HepG2 (cell line): ENCODE data around the gene DDX39B. TPM values are rescaled to one million over a fixed set of nuclear protein-coding genes. Genes with fewer than 3 reads are reported as not detected.

Experiments
- BHLHE40 ChIP-seq: IDR thresholded peaks from 2 replicates; pipeline ENCODE4 v1.6.1; 2011; ENCODE audit warnings: low read length, improper control_type of control experiment
- ERF ChIP-seq: IDR thresholded peaks from 2 replicates; pipeline ENCODE4 v1.6.1; 2018; ENCODE audit warnings: missing biosample characterization, missing genetic modification reagents
- GABPB1 ChIP-seq: IDR thresholded peaks from 2 replicates; pipeline ENCODE4 v1.6.1; 2016; ENCODE audit warnings: mild to moderate bottlenecking, missing genetic modification reagents, moderate library complexity, missing compliant biosample characterization
- HMGXB4 ChIP-seq, 2 experiments: sonication (generic) in 1 of 2; formaldehyde crosslinking in 1 of 2; IDR thresholded peaks; 2 replicates each; pipeline versions ENCODE4 v1.4.0 to v1.6.1; 2018 to 2020; ENCODE audit warnings: missing genetic modification reagents in 2 of 2, borderline replicate concordance in 1 of 2, low read depth in 1 of 2, mild to moderate bottlenecking in 1 of 2, missing biosample characterization in 1 of 2
- IRF2 ChIP-seq: IDR thresholded peaks from 2 replicates; pipeline ENCODE4 v1.6.1; 2018; ENCODE audit warnings: missing genetic modification reagents, missing compliant biosample characterization
- KDM2A ChIP-seq: sonication (generic); formaldehyde crosslinking; IDR thresholded peaks from 2 replicates; pipeline ENCODE4 v1.4.0; 2020; ENCODE audit warnings: low read depth, missing genetic modification reagents, borderline replicate concordance
- KLF12 ChIP-seq: sonication (generic); formaldehyde crosslinking; IDR thresholded peaks from 2 replicates; pipeline ENCODE4 v1.4.0; 2020; ENCODE audit warnings: missing genetic modification reagents, borderline replicate concordance
- MYNN ChIP-seq: sonication (generic); formaldehyde crosslinking; IDR thresholded peaks from 2 replicates; pipeline ENCODE4 v1.4.0; 2020; ENCODE audit warnings: mild to moderate bottlenecking, low read depth, missing genetic modification reagents
- RBM22 ChIP-seq: fragments of 200-400 bp; formaldehyde crosslinking; optimal IDR thresholded peaks from 2 replicates; pipeline ENCODE3; 2017; ENCODE audit warnings: mild to moderate bottlenecking, low read length, moderate library complexity
- SKI ChIP-seq: fragments of 450-650 bp; IDR thresholded peaks from one replicate; pipeline ENCODE4 v1.6.1; 2018; ENCODE audit warnings: mild to moderate bottlenecking; ENCODE audit not compliant: partially characterized antibody
- SMC3 ChIP-seq: IDR thresholded peaks from 2 replicates; pipeline ENCODE4 v1.6.1; 2011; ENCODE audit warnings: low read length, improper control_type of control experiment
- STAG1 ChIP-seq: sonication (generic); formaldehyde crosslinking; IDR thresholded peaks from 2 replicates; pipeline ENCODE4 v1.4.0; 2020; ENCODE audit warnings: missing genetic modification reagents
- ZBTB20 ChIP-seq: sonication (generic); formaldehyde crosslinking; IDR thresholded peaks from 2 replicates; pipeline ENCODE4 v1.8.1; 2023; ENCODE audit warnings: missing genetic modification reagents, low read depth, mild to moderate bottlenecking, borderline replicate concordance
- ZBTB42 ChIP-seq: sonication (generic); formaldehyde crosslinking; IDR thresholded peaks from 2 replicates; pipeline ENCODE4 v1.5.0; 2020; ENCODE audit warnings: mild to moderate bottlenecking, missing genetic modification reagents
- ZNF124 ChIP-seq: sonication (generic); formaldehyde crosslinking; IDR thresholded peaks from 2 replicates; pipeline ENCODE4 v1.4.0; 2020; ENCODE audit warnings: missing genetic modification reagents
- ZNF232 ChIP-seq: sonication (generic); formaldehyde crosslinking; IDR thresholded peaks from 2 replicates; pipeline ENCODE4 v1.4.0; 2020; ENCODE audit warnings: missing genetic modification reagents, borderline replicate concordance
- ZNF33A ChIP-seq: sonication (generic); formaldehyde crosslinking; IDR thresholded peaks from 2 replicates; pipeline ENCODE4 v1.5.1; 2020; ENCODE audit warnings: missing genetic modification reagents, mild to moderate bottlenecking, moderate library complexity, borderline replicate concordance
- ZNF414 ChIP-seq: sonication (generic); formaldehyde crosslinking; IDR thresholded peaks from 2 replicates; pipeline ENCODE4 v1.5.0; 2020; ENCODE audit warnings: missing genetic modification reagents
- ZNF563 ChIP-seq: sonication (generic); formaldehyde crosslinking; IDR thresholded peaks from 2 replicates; pipeline ENCODE4 v1.8.0; 2022; ENCODE audit warnings: mild to moderate bottlenecking, moderate library complexity, missing genetic modification reagents
- ZNF768 ChIP-seq: sonication (generic); formaldehyde crosslinking; IDR thresholded peaks from 2 replicates; pipeline ENCODE4 v1.4.0; 2020; ENCODE audit warnings: missing genetic modification reagents
- ZNF772 ChIP-seq: sonication (generic); formaldehyde crosslinking; IDR thresholded peaks from 2 replicates; pipeline ENCODE4 v1.5.0; 2020; ENCODE audit warnings: mild to moderate bottlenecking, missing genetic modification reagents
- polyA plus RNA-seq, 8 experiments: library from polyadenylated mRNA; depleted of rRNA in 3 of 8; stranded (reverse) in 7 of 8; unstranded in 1 of 8; fragments of >200 nt; fragmentation: Illumina TruSeq in 4 of 8; extraction: Trizol in 4 of 8; gene quantifications; 2 replicates each; pipeline versions ENCODE4 v1.2.1 to v1.2.3, GENCODE V29; 2011 to 2016; ENCODE audit warnings: low read depth in 4 of 8, missing spikeins in 1 of 8, mixed read lengths in 1 of 8; ENCODE audit not compliant: insufficient read depth in 1 of 8
- total RNA-seq, 5 experiments: library from RNA; depleted of rRNA; stranded (reverse); fragments of >200 nt; fragmentation: Illumina TruSeq; extraction: Trizol; gene quantifications; 2 replicates each; pipeline ENCODE4 v1.2.3, GENCODE V29; 2016; ENCODE audit warnings: low read depth in 1 of 5
- TF ChIP-seq, protein P1 (sequence below): sonication (generic); formaldehyde crosslinking; IDR thresholded peaks from 2 replicates; pipeline ENCODE4 v1.4.0; 2020; ENCODE audit warnings: missing genetic modification reagents
- TF ChIP-seq, protein P2 (sequence below): sonication (generic); formaldehyde crosslinking; IDR thresholded peaks from 2 replicates; pipeline ENCODE4 v1.4.0; 2020; ENCODE audit warnings: mild to moderate bottlenecking, missing genetic modification reagents

Gene DDX39B
- total and polyA plus RNA-seq, 2 of the 13 experiments (the other 11 are each of a cell fraction or from before 2014, with no cell fraction given) = 570 to 678 TPM

DNA sequence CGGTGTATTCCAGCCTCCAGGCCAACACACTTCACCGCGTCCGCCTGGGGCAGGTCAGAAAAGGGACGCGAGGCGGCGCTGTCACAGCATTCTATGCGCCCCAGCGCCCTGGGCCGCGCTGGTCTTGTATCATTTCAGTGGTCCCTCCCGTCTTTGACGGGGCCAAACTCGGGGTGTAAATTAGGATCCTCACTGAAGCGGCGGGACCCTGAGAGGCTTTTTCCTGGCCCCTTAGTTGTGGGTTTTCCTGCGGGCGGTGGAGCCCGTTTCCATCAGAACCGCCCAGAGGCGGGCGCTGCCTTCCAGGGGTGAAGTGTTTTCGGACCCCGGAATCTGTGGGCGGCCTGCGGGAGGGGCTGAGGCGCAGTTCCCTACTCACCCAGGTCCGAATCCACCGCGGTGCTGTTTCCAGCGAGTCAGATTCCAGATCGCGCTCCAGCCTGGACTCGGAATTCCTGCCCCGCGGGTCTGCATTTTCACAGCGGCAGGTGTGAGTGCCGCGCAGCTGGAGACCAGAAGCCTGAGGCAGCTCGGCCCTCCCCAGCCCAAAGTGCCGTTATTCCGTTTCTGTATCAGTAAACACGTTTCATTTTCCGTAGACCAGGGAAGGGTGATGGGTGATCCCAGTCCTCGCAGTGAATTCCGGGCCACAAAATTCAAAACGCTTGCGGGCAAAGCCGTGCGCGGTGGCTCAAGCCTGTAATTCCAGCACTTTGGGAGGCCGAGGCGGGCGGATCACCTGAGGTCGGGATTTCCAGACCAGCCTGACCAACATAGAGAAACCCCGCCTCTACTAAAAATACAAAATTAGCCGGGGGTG, 47.7 kb downstream of the DDX39B start (continued):
- TF ChIP-seq HMGXB4 (CRISPR knock-in tag; IDR thresholded peaks at IDR 0.05; ENCODE audit: borderline replicate concordance in 1 of 2, low read depth in 1 of 2) = peak; percentile 97 to 98
- TF ChIP-seq KDM2A = peak; percentile 91
- TF ChIP-seq IRF2 = peak; percentile 34; the same call in 1 of the 2 replicates
- peak; percentile 46; the same call in 1 of the 2 replicates for TF ChIP-seq SMC3
- TF ChIP-seq GABPB1 (CRISPR knock-in tag) = peak; percentile 51
- TF ChIP-seq ZNF33A (CRISPR knock-in tag) = 0 out of 2 replicates have a peak, but pooled peaks have one; percentile 37
- peak; percentile 73; the same call in 1 of the 2 replicates for TF ChIP-seq ZNF768 (CRISPR knock-in tag)
- TF ChIP-seq ERF = 0 out of 2 replicates have a peak, but pooled peaks have one; percentile 45
- TF ChIP-seq BHLHE40 = 0 out of 2 replicates have a peak, but pooled peaks have one; percentile 18
- peak; percentile 29; the same call in 1 of the 2 replicates for TF ChIP-seq KLF12 (CRISPR knock-in tag)
- TF ChIP-seq ZNF232 (CRISPR knock-in tag) = no peak; the same call in 1 of the 2 replicates
- TF ChIP-seq, protein P1, sequence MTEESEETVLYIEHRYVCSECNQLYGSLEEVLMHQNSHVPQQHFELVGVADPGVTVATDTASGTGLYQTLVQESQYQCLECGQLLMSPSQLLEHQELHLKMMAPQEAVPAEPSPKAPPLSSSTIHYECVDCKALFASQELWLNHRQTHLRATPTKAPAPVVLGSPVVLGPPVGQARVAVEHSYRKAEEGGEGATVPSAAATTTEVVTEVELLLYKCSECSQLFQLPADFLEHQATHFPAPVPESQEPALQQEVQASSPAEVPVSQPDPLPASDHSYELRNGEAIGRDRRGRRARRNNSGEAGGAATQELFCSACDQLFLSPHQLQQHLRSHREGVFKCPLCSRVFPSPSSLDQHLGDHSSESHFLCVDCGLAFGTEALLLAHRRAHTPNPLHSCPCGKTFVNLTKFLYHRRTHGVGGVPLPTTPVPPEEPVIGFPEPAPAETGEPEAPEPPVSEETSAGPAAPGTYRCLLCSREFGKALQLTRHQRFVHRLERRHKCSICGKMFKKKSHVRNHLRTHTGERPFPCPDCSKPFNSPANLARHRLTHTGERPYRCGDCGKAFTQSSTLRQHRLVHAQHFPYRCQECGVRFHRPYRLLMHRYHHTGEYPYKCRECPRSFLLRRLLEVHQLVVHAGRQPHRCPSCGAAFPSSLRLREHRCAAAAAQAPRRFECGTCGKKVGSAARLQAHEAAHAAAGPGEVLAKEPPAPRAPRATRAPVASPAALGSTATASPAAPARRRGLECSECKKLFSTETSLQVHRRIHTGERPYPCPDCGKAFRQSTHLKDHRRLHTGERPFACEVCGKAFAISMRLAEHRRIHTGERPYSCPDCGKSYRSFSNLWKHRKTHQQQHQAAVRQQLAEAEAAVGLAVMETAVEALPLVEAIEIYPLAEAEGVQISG (CRISPR knock-in tag) = peak; percentile 94
- TF ChIP-seq ZNF414 = no peak
- no peak for TF ChIP-seq MYNN (CRISPR knock-in tag)
- TF ChIP-seq ZBTB42 (CRISPR knock-in tag) = no peak
- no peak for TF ChIP-seq SKI
- TF ChIP-seq, protein P2, sequence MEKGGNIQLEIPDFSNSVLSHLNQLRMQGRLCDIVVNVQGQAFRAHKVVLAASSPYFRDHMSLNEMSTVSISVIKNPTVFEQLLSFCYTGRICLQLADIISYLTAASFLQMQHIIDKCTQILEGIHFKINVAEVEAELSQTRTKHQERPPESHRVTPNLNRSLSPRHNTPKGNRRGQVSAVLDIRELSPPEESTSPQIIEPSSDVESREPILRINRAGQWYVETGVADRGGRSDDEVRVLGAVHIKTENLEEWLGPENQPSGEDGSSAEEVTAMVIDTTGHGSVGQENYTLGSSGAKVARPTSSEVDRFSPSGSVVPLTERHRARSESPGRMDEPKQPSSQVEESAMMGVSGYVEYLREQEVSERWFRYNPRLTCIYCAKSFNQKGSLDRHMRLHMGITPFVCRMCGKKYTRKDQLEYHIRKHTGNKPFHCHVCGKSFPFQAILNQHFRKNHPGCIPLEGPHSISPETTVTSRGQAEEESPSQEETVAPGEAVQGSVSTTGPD = 0 out of 2 replicates have a peak, but pooled peaks have one; percentile 6
- TF ChIP-seq ZBTB20 (CRISPR knock-in tag) = no peak
- no peak for TF ChIP-seq RBM22
- no peak for TF ChIP-seq ZNF124 (CRISPR knock-in tag)
- no peak for TF ChIP-seq ZNF772 (CRISPR knock-in tag)
- TF ChIP-seq STAG1 (CRISPR knock-in tag) = peak; percentile 81
- no peak; the same call in 1 of the 2 replicates for TF ChIP-seq ZNF563 (CRISPR knock-in tag)
